Sigmoid colon (tissue), 4 donors: ENCODE results near the gene CDC37L1.

Experiments used
- EP300 ChIP-seq, 4 donors: sonication (generic); formaldehyde crosslinking; IDR thresholded peaks; one replicate each; pipeline ENCODE4 v1.6.1; 2017; ENCODE audit warnings: antibody characterized with exemption in 4 of 4
- POLR2A ChIP-seq, 2 donors: fragments of 450-650 bp; IDR thresholded peaks; one replicate each; pipeline ENCODE4 v1.6.1; 2016; ENCODE audit warnings: antibody characterized with exemption in 2 of 2, mild to moderate bottlenecking in 2 of 2, moderate library complexity in 2 of 2
- POLR2AphosphoS5 ChIP-seq, 4 donors: sonication (generic); formaldehyde crosslinking; IDR thresholded peaks; one replicate each; pipeline ENCODE4 v1.6.1; 2017; ENCODE audit warnings: antibody characterized with exemption in 4 of 4
- TF ChIP-seq, protein P1 (sequence below), 4 experiments: fragments of 450-650 bp in 3 of 4; fragments of 200-600 bp in 1 of 4; IDR thresholded peaks; one replicate each; pipeline ENCODE4 v1.5.1; 2016 to 2019; ENCODE audit warnings: antibody characterized with exemption in 4 of 4, mild to moderate bottlenecking in 3 of 4, moderate library complexity in 2 of 4

DNA sequence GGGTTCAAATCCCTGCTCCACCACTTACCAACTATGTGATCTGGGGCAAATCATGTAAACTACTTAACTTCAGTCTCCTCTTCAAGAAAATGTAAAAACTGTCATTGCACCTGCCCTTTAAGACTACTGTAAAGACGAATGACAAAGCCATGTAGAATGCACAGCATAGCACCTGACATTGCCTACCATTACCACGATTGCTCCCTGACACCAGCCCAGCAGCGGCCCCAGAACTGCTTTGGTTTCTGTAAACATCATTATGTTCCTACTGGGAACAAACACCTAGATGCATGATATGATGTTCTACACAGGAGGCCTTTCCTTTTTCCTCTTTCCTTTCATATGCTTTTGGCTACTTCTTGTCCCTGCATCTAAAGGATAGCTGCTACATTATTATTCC, 40.4 kb upstream of the CDC37L1 start:
- TF ChIP-seq EP300 (IDR thresholded peaks at IDR 0.05) (no peak), POLR2AphosphoS5 (IDR thresholded peaks at IDR 0.05) (no peak), POLR2A (IDR thresholded peaks at IDR 0.05) (no peak)
- TF ChIP-seq, protein P1, sequence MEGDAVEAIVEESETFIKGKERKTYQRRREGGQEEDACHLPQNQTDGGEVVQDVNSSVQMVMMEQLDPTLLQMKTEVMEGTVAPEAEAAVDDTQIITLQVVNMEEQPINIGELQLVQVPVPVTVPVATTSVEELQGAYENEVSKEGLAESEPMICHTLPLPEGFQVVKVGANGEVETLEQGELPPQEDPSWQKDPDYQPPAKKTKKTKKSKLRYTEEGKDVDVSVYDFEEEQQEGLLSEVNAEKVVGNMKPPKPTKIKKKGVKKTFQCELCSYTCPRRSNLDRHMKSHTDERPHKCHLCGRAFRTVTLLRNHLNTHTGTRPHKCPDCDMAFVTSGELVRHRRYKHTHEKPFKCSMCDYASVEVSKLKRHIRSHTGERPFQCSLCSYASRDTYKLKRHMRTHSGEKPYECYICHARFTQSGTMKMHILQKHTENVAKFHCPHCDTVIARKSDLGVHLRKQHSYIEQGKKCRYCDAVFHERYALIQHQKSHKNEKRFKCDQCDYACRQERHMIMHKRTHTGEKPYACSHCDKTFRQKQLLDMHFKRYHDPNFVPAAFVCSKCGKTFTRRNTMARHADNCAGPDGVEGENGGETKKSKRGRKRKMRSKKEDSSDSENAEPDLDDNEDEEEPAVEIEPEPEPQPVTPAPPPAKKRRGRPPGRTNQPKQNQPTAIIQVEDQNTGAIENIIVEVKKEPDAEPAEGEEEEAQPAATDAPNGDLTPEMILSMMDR (IDR thresholded peaks at IDR 0.05): no peak
